Dermis microvascular lymphatic vessel endothelial cell (primary cell): ENCODE data around the gene TXLNB. TPM values are rescaled to one million over a fixed set of nuclear protein-coding genes. Genes with fewer than 3 reads are reported as not detected.
"Not testable (repeated sequence)": the region's sequence is repeated elsewhere in the genome, so short reads cannot be mapped to it uniquely, and the experiment has no call there.

Experiments used
- DNase-seq, 2 donors: peaks; one replicate each; pipeline versions ENCODE4 v3.0.0 to v3.0.0-alpha.2; 2010; ENCODE audit warnings: low read depth in 2 of 2
- total RNA-seq: library from RNA; depleted of rRNA; stranded (reverse); fragments of >200 nt; gene quantifications from 2 replicates; pipeline ENCODE4 v1.2.1, GENCODE V29; 2014

TXLNB gene
- total RNA-seq, 1 donor from 2014 or later = 0.51 TPM

GRCh38 chr6:139236105-139236504, 55.7 kb downstream of the TXLNB start:
- DNase-seq = no peak

DNA sequence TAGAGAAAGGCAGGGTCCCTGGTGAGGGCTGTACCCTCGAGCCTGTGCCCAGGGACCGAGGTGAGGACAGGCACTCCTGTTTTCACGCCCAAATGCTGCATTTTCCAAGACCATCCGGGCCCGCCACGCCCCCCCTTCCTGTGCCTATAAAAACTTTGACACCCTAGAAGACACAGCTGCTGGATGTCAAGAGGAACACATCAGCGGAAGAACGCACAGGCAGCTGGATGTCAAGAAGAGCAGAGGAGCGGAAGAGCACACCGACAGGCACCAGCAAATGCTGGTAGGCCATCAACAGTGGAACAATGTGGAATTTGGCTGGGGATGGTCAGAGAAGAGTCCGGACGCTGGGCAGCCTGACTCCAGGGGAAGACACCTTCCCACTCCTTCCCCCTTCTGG, 56.1 kb downstream of the TXLNB start:
- no peak for DNase-seq

DNA sequence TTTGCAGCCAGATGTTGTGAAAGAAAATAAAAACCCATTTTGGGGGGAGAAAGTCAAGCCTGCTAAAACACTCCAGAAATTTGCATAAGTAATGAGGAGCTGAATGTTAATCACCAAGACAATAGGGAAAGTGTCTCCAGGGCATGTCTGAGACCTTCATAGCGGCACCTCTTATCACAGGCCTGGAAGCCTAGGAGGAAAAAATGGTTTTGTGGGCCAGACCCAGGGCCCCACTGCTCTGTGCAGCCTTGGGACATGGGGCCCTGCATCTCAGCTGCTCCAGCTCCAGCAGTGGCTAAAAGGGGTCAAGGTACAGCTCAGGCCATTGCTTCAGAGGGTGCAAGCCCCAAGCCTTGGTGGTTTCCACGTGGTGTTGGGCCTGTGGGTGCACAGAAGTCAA, 57.6 kb downstream of the TXLNB start:
- DNase-seq = not testable (repeated sequence)

DNA sequence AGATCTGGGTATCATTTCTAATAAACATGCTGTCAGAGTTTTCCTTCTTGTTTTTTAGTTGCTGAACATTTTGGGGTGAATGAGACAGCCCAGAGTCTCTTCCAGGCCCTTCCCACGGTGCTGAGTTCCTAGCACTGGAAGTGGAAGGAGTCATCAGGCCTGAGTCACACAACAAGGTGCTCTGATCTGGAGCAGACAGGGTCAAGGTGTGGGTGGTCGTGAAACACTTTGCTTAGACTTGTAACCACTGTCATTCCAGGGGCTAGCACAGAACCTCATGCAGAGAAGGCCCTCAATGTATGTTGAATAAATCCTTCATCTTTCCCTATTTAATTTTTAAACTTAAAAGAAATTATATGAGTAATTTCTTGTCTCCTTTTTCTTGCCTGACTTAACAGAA, 60.6 kb downstream of the TXLNB start:
- no peak for DNase-seq

GRCh38 chr6:139230391-139230840, 61.4 kb downstream of the TXLNB start:
- DNase-seq = peak in 1 of 2 donors; percentile 23

- not testable (repeated sequence) for DNase-seq
Measured at GRCh38 chr6:139228387-139228786, 63.4 kb downstream of the TXLNB start.

DNA sequence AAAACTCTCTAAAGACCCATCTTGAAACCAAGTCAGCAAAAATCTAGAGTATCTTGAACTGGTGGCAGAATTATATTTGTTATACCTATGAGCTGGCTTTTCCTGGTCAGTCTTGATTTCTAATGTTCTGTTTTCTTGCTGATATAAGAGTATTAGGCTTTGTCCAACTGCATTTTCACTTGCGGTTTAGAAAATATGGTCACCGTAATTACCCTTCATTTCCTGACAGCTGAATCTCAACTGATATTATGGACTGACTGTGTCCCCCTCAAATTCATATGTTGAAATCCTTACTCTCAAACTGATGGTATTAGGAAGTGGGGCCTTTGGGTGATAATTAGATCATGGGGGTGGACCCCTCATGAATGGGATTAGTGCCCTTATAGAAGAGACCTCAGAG, 72.1 kb downstream of the TXLNB start:
- no peak for DNase-seq

- DNase-seq = peak; percentile 92
Measured at GRCh38 chr6:139219271-139219729, 72.5 kb downstream of the TXLNB start.

DNA sequence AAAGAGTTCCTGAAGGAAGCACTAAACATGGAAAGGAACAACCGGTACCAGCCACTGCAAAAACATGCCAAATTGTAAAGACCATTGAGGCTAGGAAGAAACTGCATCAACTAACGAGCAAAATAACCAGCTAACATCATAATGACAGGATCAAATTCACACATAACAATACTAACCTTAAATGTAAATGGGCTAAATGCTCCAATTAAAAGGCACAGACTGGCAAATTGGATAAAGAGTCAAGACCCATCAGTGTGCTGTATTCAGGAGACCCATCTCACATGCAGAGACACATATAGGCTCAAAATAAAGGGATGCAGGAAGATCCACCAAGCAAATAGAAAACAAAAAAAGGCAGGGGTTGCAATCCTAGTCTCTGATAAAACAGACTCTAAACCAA, 79.3 kb downstream of the TXLNB start:
- not testable (repeated sequence) for DNase-seq

DNA sequence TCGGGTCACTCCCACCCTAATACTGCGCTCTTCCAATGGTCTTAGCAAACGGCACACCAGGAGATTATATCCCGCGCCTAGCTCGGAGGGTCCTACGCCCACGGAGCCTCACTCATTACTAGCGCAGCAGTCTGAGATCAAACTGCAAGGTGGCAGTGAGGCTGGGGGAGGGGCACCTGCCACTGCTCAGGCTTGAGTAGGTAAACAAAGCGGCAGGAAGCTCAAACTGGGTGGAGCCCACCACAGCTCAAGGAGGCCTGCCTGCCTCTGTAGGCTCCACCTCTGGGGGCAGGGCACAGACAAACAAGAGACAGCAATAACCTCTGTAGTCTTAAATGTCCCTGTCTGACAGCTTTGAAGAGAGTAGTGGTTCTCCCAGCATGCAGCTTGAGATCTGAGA, 81.0 kb downstream of the TXLNB start:
- not testable (repeated sequence) for DNase-seq

- DNase-seq = no peak
Measured at GRCh38 chr6:139205843-139206242, 86.0 kb downstream of the TXLNB start.

DNA sequence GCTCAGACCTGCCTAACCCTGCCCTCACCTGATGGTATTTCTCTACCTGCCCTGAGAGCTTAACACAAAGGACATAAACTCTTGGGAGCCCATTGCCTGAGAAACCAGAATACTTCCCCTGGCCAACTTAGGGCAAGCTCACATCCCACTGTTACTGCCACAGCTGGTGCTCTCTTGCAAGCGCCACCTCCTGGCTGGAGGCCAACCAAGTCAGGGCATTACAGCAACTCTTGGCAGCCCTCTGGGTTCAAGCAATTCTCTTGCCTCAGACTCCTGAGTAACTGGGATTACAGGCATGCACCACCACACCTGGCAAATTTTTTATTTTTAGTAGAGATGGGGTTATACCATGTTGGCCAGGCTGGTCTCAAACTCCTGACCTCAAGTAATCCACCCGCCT, 86.8 kb downstream of the TXLNB start:
- DNase-seq = no peak

- no peak for DNase-seq
Measured at GRCh38 chr6:139201378-139201777, 90.4 kb downstream of the TXLNB start.

GRCh38 chr6:139198529-139199288, 93.1 kb downstream of the TXLNB start:
- DNase-seq = no peak

DNA sequence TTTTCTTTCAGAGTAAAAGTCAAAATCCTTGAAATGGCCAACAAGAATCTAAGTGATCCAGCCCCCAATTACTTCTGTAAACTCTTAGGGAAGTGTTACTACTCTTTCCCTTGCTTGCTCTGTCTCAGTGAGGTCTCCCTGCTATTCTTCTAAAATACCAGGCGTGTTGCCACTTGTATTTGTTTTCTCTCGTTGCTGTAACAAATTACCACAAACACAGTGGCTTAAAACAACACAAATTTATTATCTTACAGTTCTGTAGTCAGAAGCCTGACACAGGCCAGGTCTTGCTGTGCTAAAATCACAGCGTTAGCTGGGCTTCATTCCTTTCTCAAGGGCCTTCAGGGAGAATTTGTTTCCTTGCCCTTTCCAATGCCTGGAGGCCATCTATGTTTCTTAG, 97.1 kb downstream of the TXLNB start:
- DNase-seq = no peak

Other genes with a start within 250 kb of the TXLNB start
- 24.9 and 30.3 TPM in 2 replicates for gene HECA, start 156.9 kb downstream of the TXLNB start, total RNA-seq
- 12.6 and 16.3 TPM in 2 replicates for gene CITED2, start 82.7 kb upstream of the TXLNB start, total RNA-seq